ENCODE data around the gene KIF19. TPM values are rescaled to one million over a fixed set of nuclear protein-coding genes. Genes with fewer than 3 reads are reported as not detected.

Gene KIF19
- total and polyA plus RNA-seq, 10 of the 15 experiments (the other 5 are each of a cell fraction or from before 2014, with no cell fraction given): 0.06 to 0.07 TPM; not detected in 8

- Histone ChIP-seq H3K4me2 (ENCODE audit: control insufficient read depth, insufficient read depth) (no peak overlapping the region), H3K27ac (ENCODE audit: control insufficient read depth, insufficient read depth) (no peak overlapping the region), H3K9ac (ENCODE audit: control insufficient read depth, insufficient read depth, low read length) (no peak overlapping the region), H4K20me1 (ENCODE audit: control insufficient read depth, insufficient read depth) (no peaks in the 10 kb centered on the region; the same call in 1 of the 2 replicates), H3K4me1 (ENCODE audit: control insufficient read depth, insufficient read depth, low read length) (no peaks in the 10 kb centered on the region), H3K4me3 (no peak overlapping the region), H3K27me3 (replicated peaks in 1 of 2; ENCODE audit: control insufficient read depth in 2 of 2, insufficient read depth in 2 of 2, low read length in 1 of 2) (peaks cover 2% of the 10 kb centered on the region in 2 experiments; a peak in 3 of 4 replicates), H3K79me2 (ENCODE audit: control insufficient read depth, insufficient read depth, low read length) (no peaks in the 10 kb centered on the region), H2AFZ (ENCODE audit: control insufficient read depth, low read depth, low read length) (no peak overlapping the region), H3K36me3 (ENCODE audit: control insufficient read depth in 2 of 2, insufficient read depth in 2 of 2, low read length in 1 of 2) (no peaks in the 10 kb centered on the region), H3K9me3 (replicated peaks; ENCODE audit: control insufficient read depth, insufficient read depth, low read length) (no peaks in the 10 kb centered on the region)
- intact Hi-C loops (cut with micrococcal nuclease; ENCODE audit: unreplicated experiment): no loop called here
- 26% methylated on average over 9 of the region's 9 CpGs for WGBS (ENCODE audit: insufficient coverage, insufficient replicate concordance, low lambda C conversion rate, missing lambda C conversion rate)
- POLR2A ChIA-PET: no interaction called here
- no peak for FAIRE-seq
- RAD21 ChIA-PET (ENCODE audit: unreplicated experiment): interaction anchor here (1.0 to 1.9 kb wide), 3 partner anchors 61 to 149 kb away, joined by 3 to 6 read pairs (median 3); partner anchors contain the start of gene TTYH2
- CTCF ChIA-PET: interaction anchor here (0.7 to 3.2 kb wide), 11 partner anchors 17 to 272 kb away, joined by 3 to 10 read pairs (median 3); partner anchors contain the start of gene RPL38
- SMC1A ChIA-PET (ENCODE audit: uncharacterized antibody, unreplicated experiment): interaction anchor here (0.9 kb wide), 1 partner anchor 77 kb away, joined by 4 read pairs; no protein-coding TSS in a partner anchor
- no peak for DNase-seq (ENCODE audit: low read depth, low spot score)
- no TSS peak for BruUV-seq (replicated peaks)
- no peak for ATAC-seq
- TF ChIP-seq PBX3 (IDR thresholded peaks at IDR 0.05; ENCODE audit: insufficient replicate concordance, low read depth, low read length) (no peak), IRF5 (IDR thresholded peaks at IDR 0.05; ENCODE audit: borderline replicate concordance) (no peak), RAD21 (IDR thresholded peaks at IDR 0.05; ENCODE audit: insufficient read depth, low read depth, low read length) (no peak), ZBTB40 (IDR thresholded peaks at IDR 0.05; ENCODE audit: borderline replicate concordance) (no peak), NKRF (conservative IDR thresholded peaks at IDR 0.05) (no peak), ESRRA (IDR thresholded peaks at IDR 0.05; ENCODE audit: low read length) (no peak), RCOR1 (conservative IDR thresholded peaks at IDR 0.05; ENCODE audit: low read depth, low read length) (no peak), ZNF384 (IDR thresholded peaks at IDR 0.05; ENCODE audit: borderline replicate concordance, low read depth, low read length) (no peak), STAT1 (conservative IDR thresholded peaks at IDR 0.05) (no peak), SMAD5 (IDR thresholded peaks at IDR 0.05; ENCODE audit: low read depth) (no peak), POLR2AphosphoS5 (IDR thresholded peaks at IDR 0.05; ENCODE audit: low read length) (no peak), NFIC (IDR thresholded peaks at IDR 0.05; ENCODE audit: low read depth, low read length) (no peak), BHLHE40 (IDR thresholded peaks at IDR 0.05; ENCODE audit: borderline replicate concordance in 1 of 2, low read depth in 2 of 2, low read length in 1 of 2) (no peak), FOS (IDR thresholded peaks at IDR 0.05; ENCODE audit: borderline replicate concordance, extremely low read depth, insufficient read length) (no peak)
- in situ Hi-C loops (cut with MboI): no loop called here
Observed at GRCh38 chr17:74362069-74362405, 36.0 kb downstream of the KIF19 start.
